ENCODE results near the gene RAPGEF6.

Gene RAPGEF6

DNA sequence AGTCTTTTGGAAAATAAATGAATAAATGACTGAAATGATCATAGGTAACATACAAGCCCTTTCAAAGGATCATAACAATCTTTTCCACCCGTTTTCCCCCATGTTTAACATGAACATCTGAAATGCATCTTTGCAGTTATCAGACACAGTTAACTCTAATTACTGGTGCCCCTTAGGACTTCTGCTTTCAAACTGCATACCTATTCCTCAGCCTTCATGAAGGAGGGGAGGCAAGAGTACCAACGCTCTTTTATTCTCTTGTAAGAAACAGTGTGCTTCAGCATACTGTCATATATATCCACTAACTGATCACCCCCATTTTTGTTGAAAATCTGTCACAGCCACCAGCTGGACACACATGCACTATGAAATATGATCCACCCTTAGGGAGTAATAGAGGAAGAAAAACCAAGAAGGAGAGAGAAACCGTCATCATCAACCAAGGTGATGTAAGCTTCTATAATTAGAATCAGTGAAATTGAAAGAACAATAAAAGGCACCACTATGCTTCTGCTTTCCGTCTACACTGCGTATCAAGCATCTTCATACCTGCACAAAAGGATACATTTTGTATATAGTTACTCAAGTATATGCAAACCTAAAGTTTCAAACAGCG, 98.7 kb downstream of the RAPGEF6 start (continued):
- TF ChIP-seq, protein P1, sequence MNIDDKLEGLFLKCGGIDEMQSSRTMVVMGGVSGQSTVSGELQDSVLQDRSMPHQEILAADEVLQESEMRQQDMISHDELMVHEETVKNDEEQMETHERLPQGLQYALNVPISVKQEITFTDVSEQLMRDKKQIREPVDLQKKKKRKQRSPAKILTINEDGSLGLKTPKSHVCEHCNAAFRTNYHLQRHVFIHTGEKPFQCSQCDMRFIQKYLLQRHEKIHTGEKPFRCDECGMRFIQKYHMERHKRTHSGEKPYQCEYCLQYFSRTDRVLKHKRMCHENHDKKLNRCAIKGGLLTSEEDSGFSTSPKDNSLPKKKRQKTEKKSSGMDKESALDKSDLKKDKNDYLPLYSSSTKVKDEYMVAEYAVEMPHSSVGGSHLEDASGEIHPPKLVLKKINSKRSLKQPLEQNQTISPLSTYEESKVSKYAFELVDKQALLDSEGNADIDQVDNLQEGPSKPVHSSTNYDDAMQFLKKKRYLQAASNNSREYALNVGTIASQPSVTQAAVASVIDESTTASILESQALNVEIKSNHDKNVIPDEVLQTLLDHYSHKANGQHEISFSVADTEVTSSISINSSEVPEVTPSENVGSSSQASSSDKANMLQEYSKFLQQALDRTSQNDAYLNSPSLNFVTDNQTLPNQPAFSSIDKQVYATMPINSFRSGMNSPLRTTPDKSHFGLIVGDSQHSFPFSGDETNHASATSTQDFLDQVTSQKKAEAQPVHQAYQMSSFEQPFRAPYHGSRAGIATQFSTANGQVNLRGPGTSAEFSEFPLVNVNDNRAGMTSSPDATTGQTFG (tag by site-specific recombination; IDR thresholded peaks at IDR 0.05; ENCODE audit: borderline replicate concordance) = no peak
- TF ChIP-seq KLF1 (tag by site-specific recombination; IDR thresholded peaks at IDR 0.05) = no peak
- TF ChIP-seq ZNF239 (tag by site-specific recombination; IDR thresholded peaks at IDR 0.05) = no peak
- TF ChIP-seq ZNF133 (tag by site-specific recombination; IDR thresholded peaks at IDR 0.05) = no peak
- TF ChIP-seq ZSCAN23 (tag by site-specific recombination; IDR thresholded peaks at IDR 0.05) = no peak
- TF ChIP-seq, protein P2, sequence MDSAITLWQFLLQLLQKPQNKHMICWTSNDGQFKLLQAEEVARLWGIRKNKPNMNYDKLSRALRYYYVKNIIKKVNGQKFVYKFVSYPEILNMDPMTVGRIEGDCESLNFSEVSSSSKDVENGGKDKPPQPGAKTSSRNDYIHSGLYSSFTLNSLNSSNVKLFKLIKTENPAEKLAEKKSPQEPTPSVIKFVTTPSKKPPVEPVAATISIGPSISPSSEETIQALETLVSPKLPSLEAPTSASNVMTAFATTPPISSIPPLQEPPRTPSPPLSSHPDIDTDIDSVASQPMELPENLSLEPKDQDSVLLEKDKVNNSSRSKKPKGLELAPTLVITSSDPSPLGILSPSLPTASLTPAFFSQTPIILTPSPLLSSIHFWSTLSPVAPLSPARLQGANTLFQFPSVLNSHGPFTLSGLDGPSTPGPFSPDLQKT (IDR thresholded peaks at IDR 0.05; ENCODE audit: borderline replicate concordance, low read depth, low read length) = no peak
- TF ChIP-seq, protein P3, sequence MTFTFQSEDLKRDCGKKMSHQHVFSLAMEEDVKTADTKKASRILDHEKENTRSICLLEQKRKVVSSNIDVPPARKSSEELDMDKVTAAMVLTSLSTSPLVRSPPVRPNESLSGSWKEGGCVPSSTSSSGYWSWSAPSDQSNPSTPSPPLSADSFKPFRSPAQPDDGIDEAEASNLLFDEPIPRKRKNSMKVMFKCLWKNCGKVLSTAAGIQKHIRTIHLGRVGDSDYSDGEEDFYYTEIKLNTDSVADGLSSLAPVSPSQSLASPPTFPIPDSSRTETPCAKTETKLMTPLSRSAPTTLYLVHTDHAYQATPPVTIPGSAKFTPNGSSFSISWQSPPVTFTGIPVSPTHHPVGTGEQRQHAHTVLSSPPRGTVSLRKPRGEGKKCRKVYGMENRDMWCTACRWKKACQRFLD (tag by site-specific recombination; IDR thresholded peaks at IDR 0.05) = no peak
- TF ChIP-seq BCL11B (tag by site-specific recombination; IDR thresholded peaks at IDR 0.05; ENCODE audit: low read depth) = no peak
- TF ChIP-seq KLF7 (tag by site-specific recombination; IDR thresholded peaks at IDR 0.05; ENCODE audit: borderline replicate concordance) = no peak
- no peak for TF ChIP-seq ZNF777 (tag by site-specific recombination; IDR thresholded peaks at IDR 0.05; ENCODE audit: borderline replicate concordance)
- TF ChIP-seq EGR2 (tag by site-specific recombination; IDR thresholded peaks at IDR 0.05; ENCODE audit: low read depth) = no peak
- TF ChIP-seq ZNF621 (tag by site-specific recombination; IDR thresholded peaks at IDR 0.05) = no peak
- TF ChIP-seq ZNF600 (tag by site-specific recombination; IDR thresholded peaks at IDR 0.05) = no peak
- no peak for TF ChIP-seq ZNF248 (tag by site-specific recombination; IDR thresholded peaks at IDR 0.05)
- no peak for TF ChIP-seq MYNN (tag by site-specific recombination; IDR thresholded peaks at IDR 0.05; ENCODE audit: borderline replicate concordance)
- TF ChIP-seq ZFP37 (tag by site-specific recombination; IDR thresholded peaks at IDR 0.05) = no peak
- TF ChIP-seq, protein P4, sequence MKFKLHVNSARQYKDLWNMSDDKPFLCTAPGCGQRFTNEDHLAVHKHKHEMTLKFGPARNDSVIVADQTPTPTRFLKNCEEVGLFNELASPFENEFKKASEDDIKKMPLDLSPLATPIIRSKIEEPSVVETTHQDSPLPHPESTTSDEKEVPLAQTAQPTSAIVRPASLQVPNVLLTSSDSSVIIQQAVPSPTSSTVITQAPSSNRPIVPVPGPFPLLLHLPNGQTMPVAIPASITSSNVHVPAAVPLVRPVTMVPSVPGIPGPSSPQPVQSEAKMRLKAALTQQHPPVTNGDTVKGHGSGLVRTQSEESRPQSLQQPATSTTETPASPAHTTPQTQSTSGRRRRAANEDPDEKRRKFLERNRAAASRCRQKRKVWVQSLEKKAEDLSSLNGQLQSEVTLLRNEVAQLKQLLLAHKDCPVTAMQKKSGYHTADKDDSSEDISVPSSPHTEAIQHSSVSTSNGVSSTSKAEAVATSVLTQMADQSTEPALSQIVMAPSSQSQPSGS (tag by site-specific recombination; IDR thresholded peaks at IDR 0.05; ENCODE audit: low read depth) = peak; percentile 71; the same call in 1 of the 2 replicates
- TF ChIP-seq REPIN1 (tag by site-specific recombination; IDR thresholded peaks at IDR 0.05; ENCODE audit: low read depth) = no peak
- TF ChIP-seq RBAK (tag by site-specific recombination; IDR thresholded peaks at IDR 0.05) = no peak
- TF ChIP-seq ZNF292 (tag by site-specific recombination; IDR thresholded peaks at IDR 0.05; ENCODE audit: borderline replicate concordance, low read depth) = no peak
- TF ChIP-seq ZNF274 (IDR thresholded peaks at IDR 0.05; ENCODE audit: low read length) = no peak
- no peak for TF ChIP-seq ZNF274 (tag by site-specific recombination; IDR thresholded peaks at IDR 0.05; ENCODE audit: borderline replicate concordance)
- TF ChIP-seq ZNF354C (tag by site-specific recombination; IDR thresholded peaks at IDR 0.05; ENCODE audit: borderline replicate concordance, low read depth) = no peak
- TF ChIP-seq, protein P5, sequence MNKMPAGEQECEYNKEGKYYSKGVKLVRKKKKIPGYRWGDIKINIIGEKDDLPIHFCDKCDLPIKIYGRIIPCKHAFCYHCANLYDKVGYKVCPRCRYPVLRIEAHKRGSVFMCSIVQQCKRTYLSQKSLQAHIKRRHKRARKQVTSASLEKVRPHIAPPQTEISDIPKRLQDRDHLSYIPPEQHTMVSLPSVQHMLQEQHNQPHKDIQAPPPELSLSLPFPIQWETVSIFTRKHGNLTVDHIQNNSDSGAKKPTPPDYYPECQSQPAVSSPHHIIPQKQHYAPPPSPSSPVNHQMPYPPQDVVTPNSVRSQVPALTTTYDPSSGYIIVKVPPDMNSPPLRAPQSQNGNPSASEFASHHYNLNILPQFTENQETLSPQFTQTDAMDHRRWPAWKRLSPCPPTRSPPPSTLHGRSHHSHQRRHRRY (tag by site-specific recombination; IDR thresholded peaks at IDR 0.05) = no peak
- no peak for TF ChIP-seq ZIC2 (tag by site-specific recombination; IDR thresholded peaks at IDR 0.05)
- TF ChIP-seq SP7 (tag by site-specific recombination; IDR thresholded peaks at IDR 0.05) = peak; percentile 82
- TF ChIP-seq ZNF658 (tag by site-specific recombination; IDR thresholded peaks at IDR 0.05) = no peak
- TF ChIP-seq ZFP3 (tag by site-specific recombination; IDR thresholded peaks at IDR 0.05; ENCODE audit: low read depth) = no peak
- peak; percentile 83 for TF ChIP-seq WT1 (tag by site-specific recombination; IDR thresholded peaks at IDR 0.05)
- no peak for TF ChIP-seq MEIS1 (CRISPR knock-in tag; IDR thresholded peaks at IDR 0.05; ENCODE audit: borderline replicate concordance)
- no peak for TF ChIP-seq ZFHX2 (tag by site-specific recombination; conservative IDR thresholded peaks at IDR 0.05)
- TF ChIP-seq SP3 (tag by site-specific recombination; IDR thresholded peaks at IDR 0.05) = no peak
- peak; percentile 82; the same call in 1 of the 2 replicates for TF ChIP-seq TRIM28 (IDR thresholded peaks at IDR 0.05; ENCODE audit: borderline replicate concordance, low read length)
- TF ChIP-seq ZNF202 (tag by site-specific recombination; IDR thresholded peaks at IDR 0.05; ENCODE audit: borderline replicate concordance) = no peak
- peak; percentile 64 for TF ChIP-seq ZNF10 (tag by site-specific recombination; IDR thresholded peaks at IDR 0.05)
- no peak for TF ChIP-seq ZNF585B (tag by site-specific recombination; IDR thresholded peaks at IDR 0.05)

All from HEK293 (cell line).